HG03565 (cell line): ENCODE measurements around the gene MRPL39.
A peak's percentile ranks its signal among the peaks of the same experiment; 100 is the strongest.
"Not testable (repeated sequence)": the region's sequence is repeated elsewhere in the genome, so short reads cannot be mapped to it uniquely, and the experiment has no call there.

ENCODE experiments used
- ATAC-seq: cut with Tn5 transposase; IDR thresholded peaks from one replicate; pipeline ENCODE4 v1.9.1; 2021; ENCODE audit warnings: mild to moderate bottlenecking, moderate library complexity; ENCODE audit not compliant: unreplicated experiment

MRPL39 gene

DNA sequence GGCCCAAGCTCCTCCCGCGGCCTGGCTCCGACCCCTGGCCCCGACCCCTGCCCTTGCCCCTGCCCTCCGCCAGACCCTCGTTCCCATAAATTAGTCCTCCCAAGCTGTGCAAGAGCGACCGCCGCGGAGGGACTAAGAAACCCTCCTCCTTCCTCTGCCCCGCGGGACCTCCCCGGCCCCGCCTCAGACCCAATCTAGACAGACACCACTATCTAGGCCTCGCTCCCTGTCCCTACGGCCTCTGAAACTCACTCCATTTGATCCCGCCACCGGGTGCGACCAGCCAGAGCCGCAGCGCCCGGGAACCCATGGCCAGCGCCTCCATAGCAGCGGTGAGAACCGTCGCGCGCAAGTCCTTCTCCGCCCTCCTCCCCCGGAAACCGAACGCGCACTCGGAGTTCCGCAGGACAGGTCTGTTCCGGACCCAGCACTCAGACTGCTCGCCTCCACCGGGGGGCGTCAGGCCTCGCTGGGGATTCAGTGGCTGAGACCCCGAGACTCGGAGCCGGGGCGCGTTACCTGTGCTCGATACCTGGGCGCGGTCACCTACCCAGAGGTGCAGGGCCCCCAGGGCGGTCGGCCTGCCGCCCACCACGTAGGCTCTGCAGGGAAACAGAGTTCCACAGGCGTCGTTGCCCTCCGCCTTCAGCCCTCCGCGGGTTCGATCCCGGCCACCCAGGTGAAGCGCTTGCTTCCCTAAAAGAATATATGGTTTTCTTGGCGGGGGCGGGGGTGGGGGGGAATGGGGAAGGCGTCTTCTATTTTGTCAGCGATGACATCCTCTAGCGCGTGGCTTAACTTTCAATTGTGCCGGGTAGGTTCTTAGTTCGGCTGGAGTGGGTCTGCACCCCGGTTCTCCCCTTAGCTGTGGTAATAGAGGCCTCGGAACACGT lies at the start of gene MRPL39:
MRPL39 (minus strand) TSS at position 331 of the 893 bp plus-strand sequence; CDS start at position 325, 6 bp downstream.
- ATAC-seq: peak; percentile 90

DNA sequence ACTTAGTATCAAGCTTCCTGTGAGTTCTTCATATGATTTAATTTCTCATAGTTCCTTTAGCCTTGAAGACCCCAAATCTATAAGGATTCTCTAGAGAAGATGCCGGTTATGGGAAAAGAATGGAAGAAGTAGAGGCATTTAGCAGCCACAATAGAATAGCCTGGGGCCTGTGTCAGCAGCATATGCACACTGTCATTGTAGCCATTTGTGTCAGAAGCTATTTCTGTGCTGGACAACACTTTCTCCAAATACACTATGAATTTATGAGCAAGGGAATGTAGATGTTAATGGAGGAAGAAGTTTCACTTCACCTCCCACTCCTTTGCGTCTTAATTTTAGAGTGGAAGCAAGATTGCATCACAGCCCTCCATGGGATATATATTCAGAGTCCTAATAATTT lies 49.1 kb upstream of the MRPL39 start:
- no peak for ATAC-seq

DNA sequence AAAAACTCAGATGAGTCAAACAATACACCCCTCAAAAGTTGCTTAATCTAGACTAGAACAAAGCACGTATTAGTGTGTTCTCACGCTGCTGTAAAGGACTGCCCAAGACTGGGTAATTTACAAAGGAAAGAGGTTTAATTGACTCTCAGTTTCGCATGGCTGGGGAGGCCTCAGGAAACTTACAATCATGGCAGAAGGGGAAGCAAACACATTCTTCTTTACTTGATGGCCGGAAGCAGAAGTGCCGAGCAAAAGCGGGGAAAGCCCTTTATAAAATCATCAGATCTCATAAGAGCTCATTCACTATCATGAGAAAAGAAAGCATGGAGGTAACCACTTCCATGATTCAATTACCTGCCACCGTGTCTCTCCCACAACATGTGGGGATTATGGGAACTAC lies 41.9 kb upstream of the MRPL39 start:
- ATAC-seq: no peak

DNA sequence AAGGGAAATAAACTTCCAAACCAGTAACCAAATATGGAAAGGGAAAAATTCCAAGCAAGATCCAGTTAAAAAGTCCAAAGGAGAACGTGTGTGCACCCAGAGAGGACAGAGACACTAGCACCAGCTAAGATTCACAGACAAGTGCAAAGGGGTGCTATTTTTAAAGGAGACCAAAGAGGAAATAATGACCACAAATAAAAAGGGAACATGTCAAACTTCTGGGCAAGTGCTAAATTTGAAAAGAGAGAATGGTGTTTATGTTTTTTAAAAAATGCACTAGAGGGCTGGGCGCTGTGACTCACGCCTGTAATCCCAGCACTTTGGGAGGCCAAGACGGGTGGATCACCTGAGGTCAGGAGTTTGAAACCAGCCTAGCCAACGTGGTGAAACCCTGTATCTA lies 40.4 kb upstream of the MRPL39 start:
- no peak for ATAC-seq

DNA sequence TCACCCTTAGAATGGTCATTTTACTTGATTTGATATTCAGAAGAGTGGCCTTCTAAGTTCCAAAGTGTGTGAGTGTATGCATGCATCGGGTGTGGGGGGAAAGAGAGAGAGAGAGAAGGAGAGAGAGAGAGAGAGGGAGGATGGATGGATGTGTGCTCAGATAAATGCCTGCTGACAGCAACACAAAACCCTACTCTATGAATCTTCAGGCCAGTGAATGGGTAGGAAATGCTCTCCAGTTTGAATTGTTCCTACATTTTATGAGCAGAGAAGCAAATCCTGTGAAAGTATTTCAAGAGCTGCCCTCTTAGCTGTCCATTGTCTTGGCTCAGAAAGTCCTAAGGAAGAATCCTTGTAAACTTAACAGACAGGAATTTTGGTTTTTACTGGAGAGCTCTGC lies 39.2 kb upstream of the MRPL39 start:
- no peak for ATAC-seq

GRCh38 chr21:25643486-25643885 lies 36.2 kb upstream of the MRPL39 start:
- ATAC-seq: no peak

DNA sequence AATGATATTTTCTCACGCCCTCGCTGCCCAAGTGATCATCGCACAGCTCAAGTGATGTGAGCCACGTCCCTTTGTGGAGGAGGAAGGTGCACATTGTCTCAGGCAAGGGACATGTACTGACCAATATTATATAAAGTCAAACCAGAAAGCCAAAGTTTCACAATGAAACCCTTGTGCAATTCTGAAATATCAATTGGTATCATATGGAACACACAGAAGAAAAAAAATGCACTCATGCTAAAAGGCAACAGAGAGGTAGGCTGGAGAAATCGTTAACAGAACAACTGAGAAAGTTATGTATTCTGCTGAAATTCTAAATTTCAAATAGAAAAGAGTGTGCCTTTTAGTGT lies 33.6 kb upstream of the MRPL39 start:
- ATAC-seq: no peak

DNA sequence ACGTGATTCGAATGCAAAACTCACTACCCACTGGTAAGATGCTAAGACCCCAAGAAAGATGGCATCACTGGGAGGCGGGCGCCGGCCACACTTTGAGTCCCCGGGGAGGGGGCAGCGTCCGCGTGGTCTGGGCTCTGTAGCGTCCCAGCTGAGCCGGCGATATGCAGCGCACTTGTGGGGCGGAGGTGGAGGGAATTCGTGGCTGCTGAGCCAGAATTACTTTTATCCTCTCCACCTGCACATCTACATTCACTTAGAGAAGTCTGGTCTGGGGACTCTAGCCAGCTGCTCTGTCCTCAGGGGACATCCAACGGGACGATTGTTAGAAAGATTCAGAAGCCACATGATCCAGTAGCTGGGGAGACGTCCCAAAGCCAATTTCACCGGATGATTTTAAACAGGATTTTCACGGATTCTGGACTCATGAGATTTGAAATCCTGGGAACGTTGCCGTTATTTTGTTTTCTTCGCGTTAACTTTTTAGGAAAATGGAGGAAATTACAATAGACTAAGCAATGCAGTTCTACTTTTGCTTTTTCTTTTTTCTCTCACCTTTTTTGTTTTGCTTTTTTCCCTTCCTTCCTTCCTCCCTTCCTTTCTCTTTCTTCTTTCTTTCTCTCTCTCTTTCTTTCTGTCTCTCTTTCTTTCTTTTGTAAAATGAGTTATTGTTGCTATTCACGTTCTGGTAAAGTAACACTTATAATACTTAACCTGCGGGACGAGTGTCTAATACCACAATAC lies 33.1 kb upstream of the MRPL39 start:
- peak; percentile 21 for ATAC-seq

DNA sequence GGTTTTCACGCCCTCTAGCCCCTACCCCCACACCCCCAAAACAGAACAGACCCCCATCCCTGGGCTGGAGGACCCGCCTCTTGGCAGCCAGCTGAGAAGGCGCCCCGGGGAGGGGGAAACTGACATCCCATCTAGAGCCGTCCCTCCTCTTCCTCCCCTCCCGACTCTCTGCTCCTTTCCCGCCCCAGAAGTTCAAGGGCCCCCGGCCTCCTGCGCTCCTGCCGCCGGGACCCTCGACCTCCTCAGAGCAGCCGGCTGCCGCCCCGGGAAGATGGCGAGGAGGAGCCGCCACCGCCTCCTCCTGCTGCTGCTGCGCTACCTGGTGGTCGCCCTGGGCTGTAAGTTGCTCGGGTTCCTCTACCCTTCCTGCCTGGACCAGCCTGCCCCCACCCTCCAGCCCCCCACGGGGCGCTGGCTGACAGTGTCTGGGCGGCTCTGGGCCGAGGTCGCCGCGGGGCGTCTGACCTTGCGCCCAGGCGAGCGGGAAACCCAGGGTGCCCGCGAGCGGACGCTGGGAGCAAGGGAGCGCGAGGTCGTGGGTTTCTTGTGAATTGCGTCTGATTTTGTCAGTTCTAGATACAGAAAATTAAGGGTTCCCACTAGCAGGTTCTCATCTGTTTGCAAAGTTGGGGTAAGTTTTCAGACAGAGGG lies 32.4 kb upstream of the MRPL39 start:
- peak; percentile 71 for ATAC-seq

DNA sequence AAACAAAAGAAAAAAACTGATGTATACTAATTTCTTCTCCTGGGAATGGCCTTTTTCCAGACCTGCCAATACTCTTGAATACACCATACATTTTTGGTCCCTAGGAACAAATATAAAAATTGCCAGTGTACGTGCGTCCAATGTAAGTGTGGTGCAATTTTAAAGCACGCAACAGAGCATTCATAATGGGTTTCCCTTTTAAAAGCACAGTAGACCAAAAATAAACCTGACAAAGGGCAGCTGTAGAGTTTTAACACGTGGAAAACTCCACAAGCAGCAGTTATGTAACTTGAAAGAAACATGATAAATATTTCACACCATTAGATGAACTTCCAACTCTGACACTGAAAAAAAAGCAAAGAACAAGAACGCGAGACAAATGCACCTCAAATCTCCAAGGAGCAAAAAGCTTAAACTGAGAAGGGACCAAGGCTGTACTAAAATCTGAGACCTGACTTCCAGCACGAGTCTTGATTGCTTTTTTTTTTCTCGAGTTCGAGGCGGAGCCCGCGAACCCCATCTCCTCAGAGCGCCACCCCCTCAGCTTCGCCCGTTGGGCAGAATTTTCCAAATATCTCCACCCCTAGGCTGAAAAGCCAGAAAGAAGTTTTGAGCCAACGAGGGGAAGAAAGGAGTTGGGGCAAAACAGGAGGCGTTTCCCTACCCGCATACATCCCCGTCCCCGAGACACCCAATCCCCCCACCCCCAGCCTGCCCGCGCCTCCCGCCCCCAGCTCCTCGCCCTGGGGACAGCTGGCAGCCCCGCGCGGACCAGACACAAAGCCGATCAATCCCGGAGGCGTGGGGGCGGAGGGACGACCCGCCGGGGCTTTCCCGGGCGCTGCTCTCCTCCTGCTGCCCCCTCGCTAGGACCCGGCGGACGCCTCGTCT lies 31.6 kb upstream of the MRPL39 start, which contains the start of gene JAM2:
JAM2 (plus strand) TSS at position 599 of the 891 bp plus-strand sequence. CDS start 564 bp downstream, outside the sequence.
- ATAC-seq: peak; percentile 18

DNA sequence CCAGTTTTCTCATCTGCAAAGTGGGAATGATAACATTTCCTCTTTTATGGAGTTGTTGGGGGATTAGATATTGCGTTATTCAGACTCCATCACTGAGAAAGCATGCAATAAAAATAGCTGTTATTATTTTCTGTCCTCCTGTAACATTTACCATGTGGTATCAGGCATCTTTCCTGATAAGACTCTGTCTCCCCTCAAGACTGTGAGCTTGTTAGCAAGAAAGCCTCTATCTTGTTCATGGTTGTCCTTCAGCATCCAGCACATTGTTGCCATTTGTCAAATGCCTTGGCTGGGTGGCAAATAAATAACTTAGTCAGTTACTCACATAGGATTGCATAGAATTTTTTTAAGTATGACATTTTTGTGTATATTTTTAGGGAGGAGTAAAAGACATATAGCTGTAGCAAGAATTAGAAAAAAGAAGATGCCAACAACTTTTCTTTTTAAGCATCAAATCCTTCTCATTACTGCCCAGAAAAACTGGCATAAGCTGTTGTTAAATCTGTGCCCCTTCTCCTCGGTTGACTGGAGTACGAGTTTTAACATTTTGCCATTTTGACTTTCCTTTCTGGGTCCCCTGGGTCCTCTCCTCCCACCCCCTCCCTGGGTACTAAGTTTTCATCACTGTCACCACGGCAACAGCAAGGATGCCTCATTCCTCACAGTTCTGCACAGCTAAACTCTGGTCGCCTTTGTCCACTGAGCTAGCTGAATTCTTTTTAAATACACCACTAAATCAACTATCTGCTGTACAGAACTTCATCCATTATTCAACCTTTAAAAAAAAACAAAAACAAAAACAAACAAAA lies 30.8 kb upstream of the MRPL39 start:
- ATAC-seq: no peak

DNA sequence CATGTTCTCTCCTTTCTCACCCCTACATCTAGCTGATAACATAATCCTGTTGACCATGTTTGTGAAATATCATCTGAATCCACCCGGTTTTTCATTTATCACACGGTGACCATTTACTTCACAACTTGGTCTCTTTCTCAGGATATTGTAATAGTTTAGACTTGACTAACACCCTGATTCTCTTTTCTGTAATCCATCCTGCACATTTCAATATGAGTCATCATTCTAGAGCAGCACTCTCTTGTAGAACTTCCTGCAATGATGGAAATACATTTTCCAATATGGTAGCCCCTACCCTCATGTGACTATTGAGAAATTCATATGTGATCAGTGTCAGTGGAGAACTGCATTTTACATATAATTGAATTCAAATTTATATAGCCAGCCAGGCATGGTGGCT lies 29.4 kb upstream of the MRPL39 start:
- ATAC-seq: no peak

- no peak for ATAC-seq
Measured at GRCh38 chr21:25635310-25635709, 28.0 kb upstream of the MRPL39 start.

DNA sequence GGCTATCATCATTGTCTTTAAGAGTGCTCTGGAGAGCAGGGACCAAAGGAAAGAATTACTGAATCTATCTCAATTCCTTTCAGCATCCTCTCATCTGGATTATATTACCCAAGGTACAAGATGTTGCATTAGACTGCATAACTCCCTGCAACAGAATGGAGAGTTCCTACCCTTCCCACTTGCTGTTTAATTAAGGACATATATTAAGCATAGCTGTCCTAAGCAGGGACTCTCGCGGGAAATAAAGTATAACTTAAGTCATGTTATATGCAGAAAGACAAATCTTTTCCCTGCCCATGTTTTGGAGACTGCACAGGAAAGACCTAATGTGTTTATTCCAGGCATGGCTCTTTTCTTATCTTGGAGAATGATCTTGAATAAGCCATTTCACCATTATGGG lies 25.0 kb upstream of the MRPL39 start:
- no peak for ATAC-seq

DNA sequence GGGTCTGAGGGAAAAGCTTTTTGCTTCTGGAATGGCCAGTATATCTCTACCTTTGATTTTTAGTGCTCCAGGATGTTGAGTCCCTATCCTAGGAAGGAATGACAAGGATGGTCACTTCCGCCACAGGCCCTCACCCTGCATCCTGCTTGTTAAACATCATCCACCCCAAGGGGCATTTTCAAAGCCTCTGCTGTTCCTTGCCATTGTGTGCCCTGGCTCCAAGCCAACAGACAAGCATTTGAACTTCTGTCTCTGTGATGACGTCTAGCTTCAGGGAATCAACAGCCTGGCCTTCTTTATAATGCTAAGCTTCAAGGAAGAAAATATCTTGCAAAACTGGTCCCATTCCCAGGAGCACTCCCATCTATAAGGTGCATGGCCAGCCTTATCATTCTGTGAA lies 19.5 kb upstream of the MRPL39 start:
- ATAC-seq: no peak

DNA sequence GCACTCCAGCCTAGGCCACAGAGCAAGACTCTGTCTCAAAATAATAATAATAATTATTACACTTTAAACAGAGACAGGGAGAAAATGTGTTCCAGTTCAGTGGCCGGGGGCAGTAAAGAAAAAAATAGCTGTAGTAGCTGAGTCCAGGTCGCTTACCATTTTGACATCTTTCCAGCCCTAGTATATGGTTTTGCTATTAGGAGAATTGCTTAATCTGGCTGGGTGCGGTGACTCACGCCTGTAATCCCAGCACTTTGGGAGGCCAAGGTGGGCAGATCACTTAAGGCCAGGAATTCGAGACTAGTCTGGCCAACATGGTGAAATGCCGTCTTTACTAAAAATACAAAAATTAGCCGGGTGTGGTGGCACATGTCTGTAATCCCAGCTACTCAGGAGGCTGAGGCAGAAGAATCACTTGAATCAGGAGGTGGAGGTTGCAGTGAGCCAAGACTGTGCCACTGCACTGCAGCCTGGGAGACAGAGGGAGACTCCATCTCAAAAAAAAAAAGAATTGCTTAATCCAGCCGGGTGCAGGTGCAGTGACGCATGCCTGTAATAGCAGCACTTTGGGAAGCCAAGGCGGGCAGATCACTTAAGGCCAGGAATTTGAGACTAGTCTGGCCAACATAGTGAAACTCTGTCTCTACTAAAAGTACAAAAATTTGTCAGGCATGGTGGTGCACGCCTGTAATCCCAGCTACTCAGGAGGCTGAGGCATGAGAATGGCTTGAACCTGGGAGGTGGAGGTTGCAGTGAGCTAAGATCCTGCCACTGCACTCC lies 18.7 kb upstream of the MRPL39 start:
- not testable (repeated sequence) for ATAC-seq

DNA sequence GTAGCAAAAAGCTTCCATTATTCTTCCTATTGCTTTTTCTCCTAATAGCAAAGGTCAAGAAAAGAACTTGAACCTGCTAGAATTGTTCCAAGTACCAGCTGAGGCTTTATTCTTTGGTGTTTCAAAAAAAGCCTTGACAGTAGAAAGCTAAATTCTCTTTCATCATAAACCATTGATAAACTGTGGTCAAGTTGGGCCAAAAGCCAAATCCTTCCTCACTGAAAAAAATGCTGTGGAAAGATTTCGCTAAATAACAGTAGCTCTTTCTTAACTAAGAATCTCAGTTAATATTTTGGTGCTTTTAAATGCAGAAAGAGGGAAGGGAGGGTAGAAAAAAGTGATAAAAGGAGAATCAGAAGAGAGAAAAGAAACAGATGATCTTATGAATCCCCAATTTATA lies 17.8 kb upstream of the MRPL39 start:
- ATAC-seq: no peak

- ATAC-seq: no peak
Measured at GRCh38 chr21:25624511-25624910, 17.2 kb upstream of the MRPL39 start.

DNA sequence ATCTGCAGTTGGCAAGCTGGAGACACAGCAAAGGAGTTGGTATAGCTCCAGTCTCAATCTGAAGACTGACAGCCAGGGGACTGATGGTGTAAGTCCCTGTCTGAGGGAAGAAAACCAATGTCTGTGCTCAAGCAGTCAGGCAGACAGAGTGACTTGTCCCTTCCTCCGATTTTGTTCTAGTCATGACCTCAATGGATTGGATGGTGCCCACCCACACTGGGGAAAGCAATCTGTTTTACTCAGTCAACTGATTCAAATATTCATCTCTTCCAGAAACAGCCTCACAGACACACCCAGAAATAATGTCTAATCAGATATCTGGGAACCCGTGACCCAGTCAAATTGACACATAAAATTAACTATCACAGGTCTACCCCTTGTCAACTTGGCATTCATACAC lies 11.9 kb upstream of the MRPL39 start:
- ATAC-seq: no peak
